Measurements from ENCODE around the gene KRTAP1-5. TPM values are rescaled to one million over a fixed set of nuclear protein-coding genes. Genes with fewer than 3 reads are reported as not detected.

Gene KRTAP1-5
- total RNA-seq, 2 experiments from 2014 or later, result not detected

DNA sequence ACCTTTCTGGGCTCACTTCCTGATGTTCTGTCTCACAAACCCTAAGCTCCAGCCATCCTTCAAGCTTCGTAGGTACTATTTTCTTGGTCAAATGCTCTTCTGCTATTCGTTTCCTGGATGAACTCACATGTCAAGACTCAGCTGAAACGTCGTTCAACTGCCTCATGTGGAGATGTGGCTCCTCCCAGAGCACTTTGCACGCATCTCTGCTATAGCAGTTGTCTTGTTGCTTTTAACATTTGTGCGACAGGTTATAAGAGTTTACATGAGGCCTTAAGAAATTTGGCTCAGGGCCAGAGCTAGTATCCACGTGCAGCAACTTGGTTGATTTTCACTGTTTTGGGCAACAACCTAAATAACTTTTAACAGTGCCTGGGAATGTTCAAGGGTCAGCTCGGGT, 40.1 kb downstream of the KRTAP1-5 start:
- no peak for DNase-seq (ENCODE audit: low spot score)
- no peaks in the 10 kb centered on the region for H3K4me1 ChIP-seq (ENCODE audit: insufficient read depth, low read length, poor library complexity, severe bottlenecking)
- H3K4me3 ChIP-seq (ENCODE audit: low read depth, low read length, poor library complexity, severe bottlenecking), result no peak overlapping the region
- intact Hi-C loops (cut with micrococcal nuclease; ENCODE audit: unreplicated experiment), result no loop called here
- no peaks in the 10 kb centered on the region for H3K36me3 ChIP-seq (ENCODE audit: insufficient read depth, low read length)
- BruUV-seq (replicated peaks), result no TSS peak
- no peak for TF ChIP-seq EZH2phosphoT487 (IDR thresholded peaks at IDR 0.05; ENCODE audit: borderline replicate concordance, low read depth, low read length)
- TF ChIP-seq, protein P1, sequence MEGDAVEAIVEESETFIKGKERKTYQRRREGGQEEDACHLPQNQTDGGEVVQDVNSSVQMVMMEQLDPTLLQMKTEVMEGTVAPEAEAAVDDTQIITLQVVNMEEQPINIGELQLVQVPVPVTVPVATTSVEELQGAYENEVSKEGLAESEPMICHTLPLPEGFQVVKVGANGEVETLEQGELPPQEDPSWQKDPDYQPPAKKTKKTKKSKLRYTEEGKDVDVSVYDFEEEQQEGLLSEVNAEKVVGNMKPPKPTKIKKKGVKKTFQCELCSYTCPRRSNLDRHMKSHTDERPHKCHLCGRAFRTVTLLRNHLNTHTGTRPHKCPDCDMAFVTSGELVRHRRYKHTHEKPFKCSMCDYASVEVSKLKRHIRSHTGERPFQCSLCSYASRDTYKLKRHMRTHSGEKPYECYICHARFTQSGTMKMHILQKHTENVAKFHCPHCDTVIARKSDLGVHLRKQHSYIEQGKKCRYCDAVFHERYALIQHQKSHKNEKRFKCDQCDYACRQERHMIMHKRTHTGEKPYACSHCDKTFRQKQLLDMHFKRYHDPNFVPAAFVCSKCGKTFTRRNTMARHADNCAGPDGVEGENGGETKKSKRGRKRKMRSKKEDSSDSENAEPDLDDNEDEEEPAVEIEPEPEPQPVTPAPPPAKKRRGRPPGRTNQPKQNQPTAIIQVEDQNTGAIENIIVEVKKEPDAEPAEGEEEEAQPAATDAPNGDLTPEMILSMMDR (conservative IDR thresholded peaks at IDR 0.05; ENCODE audit: low read length), result no peak
- H3K79me2 ChIP-seq (ENCODE audit: insufficient read depth, low read depth, low read length), result no peaks in the 10 kb centered on the region
- H3K27ac ChIP-seq (ENCODE audit: low read depth, low read length, poor library complexity, severe bottlenecking), result no peak overlapping the region
- no peaks in the 10 kb centered on the region for H3K9me2 ChIP-seq (ENCODE audit: insufficient read depth, low read length)
- H2AFZ ChIP-seq (ENCODE audit: low read length), result no peak overlapping the region; the same call in 1 of the 2 replicates
- no peaks in the 10 kb centered on the region for H3K9me3 ChIP-seq (ENCODE audit: low read length)
- ChIA-PET POLR2A (no interaction called here), CTCF (ENCODE audit: unreplicated experiment) (no interaction called here)
- H4K20me1 ChIP-seq (ENCODE audit: insufficient read depth, low read length), result no peaks in the 10 kb centered on the region
- H3K4me2 ChIP-seq (ENCODE audit: low read length), result no peak overlapping the region

- TF ChIP-seq, protein P1 (conservative IDR thresholded peaks at IDR 0.05; ENCODE audit: low read length), result no peak
- no peak for TF ChIP-seq EZH2phosphoT487 (IDR thresholded peaks at IDR 0.05; ENCODE audit: borderline replicate concordance, low read depth, low read length)
- CTCF ChIA-PET (ENCODE audit: unreplicated experiment), result no interaction called here
- Histone ChIP-seq H4K20me1 (ENCODE audit: insufficient read depth, low read length) (no peaks in the 10 kb centered on the region), H3K4me1 (ENCODE audit: insufficient read depth, low read length, poor library complexity, severe bottlenecking) (no peaks in the 10 kb centered on the region), H3K4me2 (ENCODE audit: low read length) (no peak within 1 kb of the TSS), H3K79me2 (ENCODE audit: insufficient read depth, low read depth, low read length) (no peaks in the 10 kb centered on the region), H2AFZ (ENCODE audit: low read length) (no peak within 1 kb of the TSS), H3K9me2 (ENCODE audit: insufficient read depth, low read length) (no peaks in the 10 kb centered on the region), H3K36me3 (ENCODE audit: insufficient read depth, low read length) (no peaks in the 10 kb centered on the region), H3K27ac (ENCODE audit: low read depth, low read length, poor library complexity, severe bottlenecking) (no peak within 1 kb of the TSS), H3K9me3 (ENCODE audit: low read length) (no peaks in the 10 kb centered on the region), H3K4me3 (ENCODE audit: low read depth, low read length, poor library complexity, severe bottlenecking) (no peak within 1 kb of the TSS)
- POLR2A ChIA-PET, result no interaction called here
- DNase-seq (ENCODE audit: low spot score), result no peak
- BruUV-seq (replicated peaks), result no TSS peak
- intact Hi-C loops (cut with micrococcal nuclease; ENCODE audit: unreplicated experiment), result no loop called here
Observed at GRCh38 chr17:40984226-40984625, 42.8 kb downstream of the KRTAP1-5 start, which contains the start of gene KRT40. Gene KRT40, minus strand, starts transcription at chr17:40984326. Its CDS starts 53 bp downstream, at chr17:40984273.

- no peak overlapping the region for H3K27ac ChIP-seq (ENCODE audit: low read depth, low read length, poor library complexity, severe bottlenecking)
- H3K9me2 ChIP-seq (ENCODE audit: insufficient read depth, low read length), result no peaks in the 10 kb centered on the region
- no peaks in the 10 kb centered on the region for H3K36me3 ChIP-seq (ENCODE audit: insufficient read depth, low read length)
- H3K4me1 ChIP-seq (ENCODE audit: insufficient read depth, low read length, poor library complexity, severe bottlenecking), result no peaks in the 10 kb centered on the region
- TF ChIP-seq EZH2phosphoT487 (IDR thresholded peaks at IDR 0.05; ENCODE audit: borderline replicate concordance, low read depth, low read length), result no peak
- TF ChIP-seq, protein P1 (conservative IDR thresholded peaks at IDR 0.05; ENCODE audit: low read length), result no peak
- no peaks in the 10 kb centered on the region for H3K9me3 ChIP-seq (ENCODE audit: low read length)
- intact Hi-C loops (cut with micrococcal nuclease; ENCODE audit: unreplicated experiment), result no loop called here
- no peak overlapping the region for H3K4me3 ChIP-seq (ENCODE audit: low read depth, low read length, poor library complexity, severe bottlenecking)
- DNase-seq (ENCODE audit: low spot score), result no peak
- BruUV-seq (replicated peaks), result no TSS peak
- H2AFZ ChIP-seq (ENCODE audit: low read length), result no peak overlapping the region
- no peak overlapping the region for H3K4me2 ChIP-seq (ENCODE audit: low read length)
- no peaks in the 10 kb centered on the region for H4K20me1 ChIP-seq (ENCODE audit: insufficient read depth, low read length)
- no peaks in the 10 kb centered on the region for H3K79me2 ChIP-seq (ENCODE audit: insufficient read depth, low read depth, low read length)
- ChIA-PET CTCF (ENCODE audit: unreplicated experiment) (no interaction called here), POLR2A (no interaction called here)
Observed at GRCh38 chr17:40981115-40981514, 45.9 kb downstream of the KRTAP1-5 start.
